Measurements from ENCODE around the gene RFTN1. TPM values are rescaled to one million over a fixed set of nuclear protein-coding genes. Genes with fewer than 3 reads are reported as not detected.

The RFTN1 gene
- total and polyA plus RNA-seq, 2 donors from 2014 or later: 15.3 to 34.1 TPM

- Histone ChIP-seq H3K9me3 (ENCODE audit: control insufficient read depth in 2 of 3, insufficient read depth in 1 of 3, low read length in 3 of 3) (peaks cover 0 to 4% (median 0%) of the 10 kb centered on the region in 3 donors), H3K36me3 (ENCODE audit: control insufficient read depth in 2 of 3, insufficient read depth in 3 of 3, low read length in 3 of 3) (peaks cover 0 to 29% (median 6%) of the 10 kb centered on the region in 3 donors), H3K27me3 (ENCODE audit: control insufficient read depth, insufficient read depth, low read length) (no peaks in the 10 kb centered on the region), H3K4me1 (ENCODE audit: control insufficient read depth in 2 of 3, insufficient read depth in 2 of 3, low read depth in 1 of 3, low read length in 3 of 3) (peaks cover 0 to 10% (median 2%) of the 10 kb centered on the region in 3 donors), H3K9ac (ENCODE audit: low read length in 3 of 3) (no peak overlapping the region), H3K4me3 (ENCODE audit: low read length in 3 of 3) (no peak overlapping the region), H3K27ac (ENCODE audit: low read depth in 2 of 2, low read length in 2 of 2) (no peak overlapping the region)
- DNase-seq (no peak), FAIRE-seq (no peak)
- intact Hi-C loops (cut with DNase I): no loop called here
- TF ChIP-seq, protein P1, sequence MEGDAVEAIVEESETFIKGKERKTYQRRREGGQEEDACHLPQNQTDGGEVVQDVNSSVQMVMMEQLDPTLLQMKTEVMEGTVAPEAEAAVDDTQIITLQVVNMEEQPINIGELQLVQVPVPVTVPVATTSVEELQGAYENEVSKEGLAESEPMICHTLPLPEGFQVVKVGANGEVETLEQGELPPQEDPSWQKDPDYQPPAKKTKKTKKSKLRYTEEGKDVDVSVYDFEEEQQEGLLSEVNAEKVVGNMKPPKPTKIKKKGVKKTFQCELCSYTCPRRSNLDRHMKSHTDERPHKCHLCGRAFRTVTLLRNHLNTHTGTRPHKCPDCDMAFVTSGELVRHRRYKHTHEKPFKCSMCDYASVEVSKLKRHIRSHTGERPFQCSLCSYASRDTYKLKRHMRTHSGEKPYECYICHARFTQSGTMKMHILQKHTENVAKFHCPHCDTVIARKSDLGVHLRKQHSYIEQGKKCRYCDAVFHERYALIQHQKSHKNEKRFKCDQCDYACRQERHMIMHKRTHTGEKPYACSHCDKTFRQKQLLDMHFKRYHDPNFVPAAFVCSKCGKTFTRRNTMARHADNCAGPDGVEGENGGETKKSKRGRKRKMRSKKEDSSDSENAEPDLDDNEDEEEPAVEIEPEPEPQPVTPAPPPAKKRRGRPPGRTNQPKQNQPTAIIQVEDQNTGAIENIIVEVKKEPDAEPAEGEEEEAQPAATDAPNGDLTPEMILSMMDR (IDR thresholded peaks at IDR 0.05; ENCODE audit: borderline replicate concordance, extremely low read depth, insufficient read depth): no peak
These were observed 212.0 kb downstream of the RFTN1 start for GRCh38 chr3:16301507-16301906.

- no peak overlapping the region for H3K4me3 ChIP-seq (ENCODE audit: low read length in 3 of 3)
- H3K9me3 ChIP-seq (ENCODE audit: control insufficient read depth in 2 of 3, insufficient read depth in 1 of 3, low read length in 3 of 3): peaks cover 0 to 4% (median 0%) of the 10 kb centered on the region in 3 donors
- no peaks in the 10 kb centered on the region for H3K27me3 ChIP-seq (ENCODE audit: control insufficient read depth, insufficient read depth, low read length)
- H3K27ac ChIP-seq (ENCODE audit: low read depth in 2 of 2, low read length in 2 of 2): no peak overlapping the region
- DNase-seq: no peak
- H3K36me3 ChIP-seq (ENCODE audit: control insufficient read depth in 2 of 3, insufficient read depth in 3 of 3, low read length in 3 of 3): peaks cover 0 to 26% (median 6%) of the 10 kb centered on the region in 3 donors
- H3K4me1 ChIP-seq (ENCODE audit: control insufficient read depth in 2 of 3, insufficient read depth in 2 of 3, low read depth in 1 of 3, low read length in 3 of 3): peaks cover 0 to 10% (median 2%) of the 10 kb centered on the region in 3 donors
- TF ChIP-seq, protein P1 (IDR thresholded peaks at IDR 0.05; ENCODE audit: borderline replicate concordance, extremely low read depth, insufficient read depth): no peak
- no peak overlapping the region for H3K9ac ChIP-seq (ENCODE audit: low read length in 3 of 3)
- intact Hi-C loops (cut with DNase I): no loop called here
- no peak for FAIRE-seq
These were observed 212.6 kb downstream of the RFTN1 start for GRCh38 chr3:16300881-16301359.

- peaks cover 0 to 31% (median 6%) of the 10 kb centered on the region in 3 donors for H3K36me3 ChIP-seq (ENCODE audit: control insufficient read depth in 2 of 3, insufficient read depth in 3 of 3, low read length in 3 of 3)
- no peak overlapping the region for H3K9ac ChIP-seq (ENCODE audit: low read length in 3 of 3)
- intact Hi-C loops (cut with DNase I): no loop called here
- peaks cover 0 to 4% (median 0%) of the 10 kb centered on the region in 3 donors for H3K4me1 ChIP-seq (ENCODE audit: control insufficient read depth in 2 of 3, insufficient read depth in 2 of 3, low read depth in 1 of 3, low read length in 3 of 3)
- no peak overlapping the region for H3K27ac ChIP-seq (ENCODE audit: low read depth in 2 of 2, low read length in 2 of 2)
- no peak for FAIRE-seq
- DNase-seq: no peak
- H3K27me3 ChIP-seq (ENCODE audit: control insufficient read depth, insufficient read depth, low read length): no peaks in the 10 kb centered on the region
- TF ChIP-seq, protein P1 (IDR thresholded peaks at IDR 0.05; ENCODE audit: borderline replicate concordance, extremely low read depth, insufficient read depth): no peak
- H3K4me3 ChIP-seq (ENCODE audit: low read length in 3 of 3): no peak overlapping the region
- H3K9me3 ChIP-seq (ENCODE audit: control insufficient read depth in 2 of 3, insufficient read depth in 1 of 3, low read length in 3 of 3): peaks cover 0 to 4% (median 0%) of the 10 kb centered on the region in 3 donors
These were observed 213.2 kb downstream of the RFTN1 start for GRCh38 chr3:16300307-16300706.

DNA sequence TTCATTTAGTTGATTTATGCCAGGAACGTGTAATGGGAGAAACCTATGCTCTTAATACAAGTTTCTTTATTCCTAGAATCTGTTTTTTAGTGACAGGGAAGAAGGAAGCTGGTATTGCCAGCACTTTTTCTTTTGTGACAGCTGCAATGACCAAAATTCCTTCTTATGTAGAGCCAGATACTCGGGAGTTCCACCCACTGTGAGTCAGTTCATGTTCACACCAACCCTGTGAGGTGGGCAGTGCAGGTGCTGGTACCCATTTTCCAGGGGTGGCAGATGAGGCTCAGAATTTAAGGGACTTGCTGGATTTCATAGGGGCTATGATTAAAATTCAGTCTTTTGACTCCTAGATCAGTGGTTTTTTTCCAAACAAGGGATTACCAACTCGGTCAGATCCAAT is 213.8 kb downstream of the RFTN1 start:
- TF ChIP-seq, protein P1 (IDR thresholded peaks at IDR 0.05; ENCODE audit: borderline replicate concordance, extremely low read depth, insufficient read depth): no peak
- intact Hi-C loops (cut with DNase I): no loop called here

More for the DNA sequence above, 213.8 kb downstream of the RFTN1 start:
- H3K36me3 ChIP-seq (ENCODE audit: control insufficient read depth in 2 of 3, insufficient read depth in 3 of 3, low read length in 3 of 3): peaks cover 0 to 33% (median 9%) of the 10 kb centered on the region in 3 donors
- peaks cover 0 to 4% (median 0%) of the 10 kb centered on the region in 3 donors for H3K9me3 ChIP-seq (ENCODE audit: control insufficient read depth in 2 of 3, insufficient read depth in 1 of 3, low read length in 3 of 3)
- FAIRE-seq: no peak
- no peak for DNase-seq
- H3K9ac ChIP-seq (ENCODE audit: low read length in 3 of 3): no peak overlapping the region
- no peak overlapping the region for H3K4me3 ChIP-seq (ENCODE audit: low read length in 3 of 3)
- H3K27me3 ChIP-seq (ENCODE audit: control insufficient read depth, insufficient read depth, low read length): no peaks in the 10 kb centered on the region
- no peak overlapping the region for H3K27ac ChIP-seq (ENCODE audit: low read depth in 2 of 2, low read length in 2 of 2)
- no peaks in the 10 kb centered on the region for H3K4me1 ChIP-seq (ENCODE audit: control insufficient read depth in 2 of 3, insufficient read depth in 2 of 3, low read depth in 1 of 3, low read length in 3 of 3)
